Fibroblast of lung (primary cell): Measurements from ENCODE around the gene RASIP1.

ENCODE experiments used
- CTCF ChIP-seq, 2 donors: IDR thresholded peaks in 1 of 2; conservative IDR thresholded peaks in 1 of 2; 1 replicate in 1 of 2; 2 replicates in 1 of 2; pipeline ENCODE4 v1.5.1; 2011 to 2012; ENCODE audit warnings: low read length in 2 of 2, control low read depth in 1 of 2, inconsistent platforms in 1 of 2, low read depth in 1 of 2, mild to moderate bottlenecking in 1 of 2
- EZH2 ChIP-seq: IDR thresholded peaks from 2 replicates; pipeline ENCODE4 v1.5.1; 2012; ENCODE audit warnings: low read length, control low read depth, mild to moderate bottlenecking; ENCODE audit errors: missing control alignments

- TF ChIP-seq CTCF (conservative IDR thresholded peaks at IDR 0.05 in 1 of 2, IDR thresholded peaks at IDR 0.05 in 1 of 2; ENCODE audit: low read depth in 1 of 2, low read length in 2 of 2) (no peak), EZH2 (no peak)
These were observed 52.6 kb downstream of the RASIP1 start for GRCh38 chr19:48687776-48688175.
